Natural killer cell (primary cell): ENCODE measurements around the gene SLC12A7. TPM values are rescaled to one million over a fixed set of nuclear protein-coding genes. Genes with fewer than 3 reads are reported as not detected.

Experiments
- ATAC-seq, 3 donors: fragments of 150-1000 bp in 2 of 3; fragments of 200-7000 bp in 1 of 3; cut with Tn5 transposase; 1 replicate in 1 of 3; 2 replicates in 2 of 3; pipeline ENCODE4 v1.10.0; 2021; ENCODE audit warnings: mild to moderate bottlenecking in 2 of 3, moderate library complexity in 2 of 3
- DNase-seq, 2 donors: peaks; one replicate each; pipeline versions ENCODE4 v3.0.0 to v3.0.0-alpha.2; 2013 to 2021; ENCODE audit warnings: mixed read lengths in 1 of 2
- H3K27ac ChIP-seq: one replicate; pipeline ENCODE4 v1.5.1; 2013; ENCODE audit warnings: mild to moderate bottlenecking, low read length
- H3K27me3 ChIP-seq: one replicate; pipeline ENCODE4 v1.6.1; 2013; ENCODE audit warnings: low read length; ENCODE audit not compliant: control insufficient read depth, insufficient read depth
- H3K36me3 ChIP-seq: one replicate; pipeline ENCODE4 v1.6.1; 2013; ENCODE audit warnings: low read length; ENCODE audit not compliant: control insufficient read depth, insufficient read depth
- H3K4me1 ChIP-seq: one replicate; pipeline ENCODE4 v1.6.1; 2013; ENCODE audit warnings: low read length; ENCODE audit not compliant: control insufficient read depth, insufficient read depth
- H3K4me3 ChIP-seq: one replicate; pipeline ENCODE4 v1.5.1; 2013; ENCODE audit warnings: low read length
- H3K9me3 ChIP-seq: one replicate; pipeline ENCODE4 v1.6.1; 2013; ENCODE audit warnings: low read length; ENCODE audit not compliant: control insufficient read depth, insufficient read depth
- H3K27ac Mint-ChIP-seq, 2 donors: one replicate each; pipeline ENCODE4 v1.8.0; 2022; ENCODE audit warnings: mild to moderate bottlenecking in 2 of 2, mixed read lengths in 2 of 2, moderate library complexity in 1 of 2
- H3K27me3 Mint-ChIP-seq, 2 donors: one replicate each; pipeline ENCODE4 v1.8.0; 2022; ENCODE audit warnings: low read depth in 2 of 2, mixed read lengths in 2 of 2
- H3K36me3 Mint-ChIP-seq: one replicate; pipeline ENCODE4 v1.8.0; 2022; ENCODE audit warnings: mixed read lengths
- H3K4me1 Mint-ChIP-seq, 2 donors: one replicate each; pipeline ENCODE4 v1.8.0; 2022; ENCODE audit warnings: mixed read lengths in 2 of 2
- H3K4me3 Mint-ChIP-seq: one replicate; pipeline ENCODE4 v1.8.0; 2022; ENCODE audit warnings: mild to moderate bottlenecking, moderate library complexity, mixed read lengths
- H3K9me3 Mint-ChIP-seq, 2 donors: one replicate each; pipeline ENCODE4 v1.8.0; 2022; ENCODE audit warnings: mixed read lengths in 2 of 2
- CTCF ChIP-seq: fragments of 200-600 bp; IDR thresholded peaks from one replicate; pipeline ENCODE4 v1.8.0; 2022; ENCODE audit warnings: antibody characterized with exemption
- WGBS: methylation state at CpG from one replicate; pipeline ENCODE4 v1.1.7; 2013; ENCODE audit warnings: missing lambda C conversion rate; ENCODE audit not compliant: insufficient coverage; 5-methylcytosine and 5-hydroxymethylcytosine counted together
- intact Hi-C: fragments of 100-400 bp; cut with micrococcal nuclease; formaldehyde crosslinking; loops from one replicate; pipeline ENCODE4 v1.14.2; 2022
- total RNA-seq, 4 donors: library from RNA; stranded (reverse); fragments of 120-200 nt in 1 of 4; gene quantifications; one replicate each; pipeline versions ENCODE4 v1.2.3 to v1.2.4, GENCODE V29; 2013 to 2022

The SLC12A7 gene
- total RNA-seq, 3 donors from 2014 or later (not counting 1 experiment from before 2014, with no cell fraction given), result 53.2 to 92.5 (median 81.3) TPM

GRCh38 chr5:1011741-1012312, 100.0 kb downstream of the SLC12A7 start:
- H3K4me3 Mint-ChIP-seq, result peak overlapping the region; percentile 49
- no peak for DNase-seq

GRCh38 chr5:1011226-1011631, 100.6 kb downstream of the SLC12A7 start:
- intact Hi-C loops, result no loop called here
- Mint-ChIP-seq H3K9me3 (no peaks in the 10 kb centered on the region), H3K27me3 (peaks cover 36% of the 10 kb centered on the region in 2 donors), H3K36me3 (no peaks in the 10 kb centered on the region), H3K4me1 (peaks cover 0 to 15% of the 10 kb centered on the region in 2 donors), H3K4me3 (peak overlapping the region; percentile 49), H3K27ac (no peak overlapping the region)
- ATAC-seq (no peak), DNase-seq (peak in 1 of 2 donors; percentile 68)
- Histone ChIP-seq H3K4me1 (peaks cover 2% of the 10 kb centered on the region), H3K4me3 (no peak overlapping the region), H3K36me3 (no peaks in the 10 kb centered on the region), H3K27ac (no peak overlapping the region), H3K27me3 (peaks cover 11% of the 10 kb centered on the region), H3K9me3 (no peaks in the 10 kb centered on the region)
- WGBS, result 59% methylated on average over 11 of the region's 11 CpGs
- TF ChIP-seq CTCF, result no peak

More at GRCh38 chr5:1011741-1012312, 100.0 kb downstream of the SLC12A7 start:
- H3K27ac Mint-ChIP-seq, result no peak overlapping the region
- no peaks in the 10 kb centered on the region for H3K9me3 Mint-ChIP-seq
- H3K27me3 Mint-ChIP-seq, result peaks cover 30% of the 10 kb centered on the region in 2 donors
- TF ChIP-seq CTCF, result no peak
- 91% methylated on average over 19 of the region's 19 CpGs for WGBS
- ATAC-seq, result no peak
- Histone ChIP-seq H3K27me3 (peaks cover 8% of the 10 kb centered on the region), H3K4me3 (no peak overlapping the region), H3K27ac (no peak overlapping the region), H3K9me3 (no peaks in the 10 kb centered on the region), H3K36me3 (no peaks in the 10 kb centered on the region), H3K4me1 (peaks cover 2% of the 10 kb centered on the region)
- H3K4me1 Mint-ChIP-seq, result peaks cover 0 to 15% of the 10 kb centered on the region in 2 donors
- intact Hi-C loops, result no loop called here
- H3K36me3 Mint-ChIP-seq, result no peaks in the 10 kb centered on the region

GRCh38 chr5:1010641-1011046, 101.2 kb downstream of the SLC12A7 start:
- H3K36me3 Mint-ChIP-seq, result no peaks in the 10 kb centered on the region
- no peak overlapping the region for H3K4me3 Mint-ChIP-seq
- H3K4me3 ChIP-seq, result no peak overlapping the region
- peaks cover 17% of the 10 kb centered on the region for H3K27me3 ChIP-seq
- H3K9me3 ChIP-seq, result no peaks in the 10 kb centered on the region
- no peak for TF ChIP-seq CTCF
- no peak for DNase-seq
- H3K27ac ChIP-seq, result no peak overlapping the region
- intact Hi-C loops, result no loop called here
- H3K36me3 ChIP-seq, result no peaks in the 10 kb centered on the region
- H3K4me1 ChIP-seq, result peaks cover 3% of the 10 kb centered on the region
- no peak overlapping the region for H3K27ac Mint-ChIP-seq
- 72% methylated on average over 13 of the region's 13 CpGs for WGBS
- peaks cover 0 to 15% of the 10 kb centered on the region in 2 donors for H3K4me1 Mint-ChIP-seq
- no peaks in the 10 kb centered on the region for H3K9me3 Mint-ChIP-seq
- H3K27me3 Mint-ChIP-seq, result peaks cover 40 to 42% of the 10 kb centered on the region in 2 donors
- ATAC-seq, result no peak

- Histone ChIP-seq H3K9me3 (no peaks in the 10 kb centered on the region), H3K27ac (no peak overlapping the region), H3K4me1 (peaks cover 8% of the 10 kb centered on the region), H3K27me3 (peaks cover 21% of the 10 kb centered on the region), H3K4me3 (no peak overlapping the region), H3K36me3 (no peaks in the 10 kb centered on the region)
- WGBS, result 54% methylated on average over 4 of the region's 4 CpGs
- no peak for ATAC-seq
- peaks cover 42 to 44% of the 10 kb centered on the region in 2 donors for H3K27me3 Mint-ChIP-seq
- H3K4me1 Mint-ChIP-seq, result peaks cover 0 to 15% of the 10 kb centered on the region in 2 donors
- DNase-seq, result no peak
- no peaks in the 10 kb centered on the region for H3K36me3 Mint-ChIP-seq
- H3K9me3 Mint-ChIP-seq, result no peaks in the 10 kb centered on the region
- no peak for TF ChIP-seq CTCF
- H3K4me3 Mint-ChIP-seq, result no peak overlapping the region
- intact Hi-C loops, result no loop called here
- H3K27ac Mint-ChIP-seq, result no peak overlapping the region
Observed at GRCh38 chr5:1010181-1010510, 101.7 kb downstream of the SLC12A7 start.
